Progenitor cell of endocrine pancreas (in vitro differentiated cells): Measurements from ENCODE around the gene DEFB112. TPM values are rescaled to one million over a fixed set of nuclear protein-coding genes. Genes with fewer than 3 reads are reported as not detected.

Experiments
- DNase-seq: peaks from one replicate; pipeline ENCODE4 v3.0.0; 2021; ENCODE audit warnings: low spot score; ENCODE audit not compliant: unreplicated experiment
- H3K27ac Mint-ChIP-seq: 2 replicates; pipeline ENCODE4 v1.8.0; 2021; ENCODE audit warnings: mild to moderate bottlenecking, moderate library complexity, mixed read lengths
- H3K27me3 Mint-ChIP-seq: 2 replicates; pipeline ENCODE4 v1.8.0; 2021; ENCODE audit warnings: mixed read lengths
- H3K36me3 Mint-ChIP-seq: 2 replicates; pipeline ENCODE4 v1.8.0; 2022; ENCODE audit warnings: mixed read lengths; ENCODE audit not compliant: insufficient read depth
- H3K4me1 Mint-ChIP-seq: 2 replicates; pipeline ENCODE4 v1.8.0; 2021; ENCODE audit warnings: low read depth, mixed read lengths
- H3K4me3 Mint-ChIP-seq: 2 replicates; pipeline ENCODE4 v1.8.0; 2021; ENCODE audit warnings: low read depth, mild to moderate bottlenecking, moderate library complexity, mixed read lengths
- H3K9me3 Mint-ChIP-seq: 2 replicates; pipeline ENCODE4 v1.8.0; 2021; ENCODE audit warnings: low read depth, mixed read lengths
- CTCF ChIP-seq: fragments of 200-600 bp; sonication (generic); IDR thresholded peaks from one replicate; pipeline ENCODE4 v1.5.0; 2021; ENCODE audit warnings: antibody characterized with exemption, mild to moderate bottlenecking; ENCODE audit not compliant: unreplicated experiment
- total RNA-seq: library from RNA; stranded (reverse); gene quantifications from 2 replicates; pipeline ENCODE4 v1.2.1, GENCODE V29; 2021

The DEFB112 gene
- total RNA-seq, 1 donor from 2014 or later = not detected

GRCh38 chr6:50093116-50093937 lies 43.6 kb upstream of the DEFB112 start:
- no peak overlapping the region for H3K27ac Mint-ChIP-seq
- no peaks in the 10 kb centered on the region for H3K9me3 Mint-ChIP-seq
- no peak for TF ChIP-seq CTCF
- no peaks in the 10 kb centered on the region for H3K27me3 Mint-ChIP-seq
- peaks cover 22% of the 10 kb centered on the region for H3K4me1 Mint-ChIP-seq
- H3K36me3 Mint-ChIP-seq = no peaks in the 10 kb centered on the region
- H3K4me3 Mint-ChIP-seq = no peak overlapping the region
- no peak for DNase-seq

GRCh38 chr6:50091641-50092040 lies 41.9 kb upstream of the DEFB112 start:
- Mint-ChIP-seq H3K4me1 (peaks cover 19% of the 10 kb centered on the region), H3K27ac (no peak overlapping the region)

GRCh38 chr6:50089911-50090310 lies 40.2 kb upstream of the DEFB112 start:
- no peaks in the 10 kb centered on the region for H3K9me3 Mint-ChIP-seq
- H3K36me3 Mint-ChIP-seq = no peaks in the 10 kb centered on the region
- H3K27ac Mint-ChIP-seq = no peak overlapping the region
- no peak overlapping the region for H3K4me3 Mint-ChIP-seq
- no peaks in the 10 kb centered on the region for H3K27me3 Mint-ChIP-seq
- no peak for TF ChIP-seq CTCF
- DNase-seq = no peak
- peaks cover 15% of the 10 kb centered on the region for H3K4me1 Mint-ChIP-seq

More at GRCh38 chr6:50091641-50092040, 41.9 kb upstream of the DEFB112 start:
- no peak for TF ChIP-seq CTCF
- no peak for DNase-seq
- Mint-ChIP-seq H3K27me3 (no peaks in the 10 kb centered on the region), H3K9me3 (no peaks in the 10 kb centered on the region), H3K4me3 (no peak overlapping the region), H3K36me3 (no peaks in the 10 kb centered on the region)

GRCh38 chr6:50087231-50087954 lies 37.7 kb upstream of the DEFB112 start:
- Mint-ChIP-seq H3K4me1 (no peaks in the 10 kb centered on the region), H3K36me3 (no peaks in the 10 kb centered on the region), H3K9me3 (no peaks in the 10 kb centered on the region), H3K27me3 (no peaks in the 10 kb centered on the region), H3K27ac (no peak overlapping the region), H3K4me3 (no peak overlapping the region)
- DNase-seq = no peak
- TF ChIP-seq CTCF = no peak

- Mint-ChIP-seq H3K27me3 (no peaks in the 10 kb centered on the region), H3K9me3 (no peaks in the 10 kb centered on the region), H3K4me1 (no peaks in the 10 kb centered on the region), H3K27ac (no peak overlapping the region), H3K36me3 (no peaks in the 10 kb centered on the region), H3K4me3 (no peak overlapping the region)
- no peak for DNase-seq
- TF ChIP-seq CTCF = no peak
Observed at GRCh38 chr6:50077385-50077784, 27.7 kb upstream of the DEFB112 start.
